Effector memory CD4-positive, alpha-beta T cell (primary cell): ENCODE results near the gene AFF4.
"Not testable (repeated sequence)": the region's sequence is repeated elsewhere in the genome, so short reads cannot be mapped to it uniquely, and the experiment has no call there.

ENCODE experiments used
- DNase-seq, 3 donors: peaks; one replicate each; pipeline ENCODE4 v3.0.0-alpha.2; 2020
- H3K27ac ChIP-seq: 2 replicates; pipeline ENCODE4 v1.7.0; 2013; ENCODE audit warnings: mild to moderate bottlenecking, low read length, moderate library complexity; ENCODE audit not compliant: insufficient read depth, poor library complexity, severe bottlenecking
- H3K27me3 ChIP-seq: replicated peaks from 2 replicates; pipeline ENCODE4 v1.7.0; 2013; ENCODE audit warnings: mild to moderate bottlenecking, low read length; ENCODE audit not compliant: insufficient read depth, control insufficient read depth, poor library complexity, severe bottlenecking
- H3K36me3 ChIP-seq: 2 replicates; pipeline ENCODE4 v1.7.0; 2013; ENCODE audit warnings: mild to moderate bottlenecking, low read length, moderate library complexity; ENCODE audit not compliant: control insufficient read depth, insufficient read depth
- H3K4me1 ChIP-seq: 2 replicates; pipeline ENCODE4 v1.7.0; 2013; ENCODE audit warnings: low read length, mild to moderate bottlenecking; ENCODE audit not compliant: control insufficient read depth, insufficient read depth, poor library complexity, severe bottlenecking
- H3K4me3 ChIP-seq: 2 replicates; pipeline ENCODE4 v1.7.0; 2013; ENCODE audit warnings: low read length, low read depth, mild to moderate bottlenecking; ENCODE audit not compliant: insufficient read depth, poor library complexity, severe bottlenecking
- H3K9me3 ChIP-seq: 2 replicates; pipeline ENCODE4 v1.7.0; 2013; ENCODE audit warnings: mild to moderate bottlenecking, low read length, moderate library complexity; ENCODE audit not compliant: control insufficient read depth

AFF4 gene

DNA sequence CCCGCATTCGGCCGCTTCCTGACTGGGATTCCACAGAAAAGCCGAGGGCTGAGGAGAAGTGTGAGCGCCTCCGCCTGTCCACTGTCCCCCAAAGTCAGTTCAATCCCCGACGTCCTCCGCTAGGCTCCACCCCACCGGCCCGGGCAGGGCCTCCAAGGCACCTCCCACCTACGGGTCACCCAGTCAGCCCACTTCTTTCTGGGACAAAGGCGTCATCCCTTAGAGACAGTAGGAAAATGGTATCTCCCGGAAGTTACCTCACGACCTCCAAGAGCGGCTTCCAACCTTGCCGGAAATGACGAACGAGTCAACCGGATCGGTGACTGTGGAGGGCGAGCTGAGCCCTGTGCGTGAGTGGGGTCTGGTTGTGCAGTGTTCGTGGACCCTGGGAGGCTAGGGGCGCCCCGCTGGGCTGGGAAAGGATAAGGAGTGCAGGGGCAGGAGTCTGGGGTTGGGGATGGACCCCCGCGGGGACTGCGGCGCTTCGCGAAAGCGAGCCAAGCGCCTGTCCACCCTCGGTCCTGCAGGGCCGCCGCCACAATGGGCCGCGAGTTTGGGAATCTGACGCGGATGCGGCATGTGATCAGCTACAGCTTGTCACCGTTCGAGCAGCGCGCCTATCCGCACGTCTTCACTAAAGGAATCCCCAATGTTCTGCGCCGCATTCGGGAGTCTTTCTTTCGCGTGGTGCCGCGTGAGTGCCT lies 96.9 kb downstream of the AFF4 start, which contains the start of the genes GDF9 and UQCRQ:
GDF9 (minus strand) TSS at position 128 of the 704 bp plus-strand sequence. CDS start 1,936 bp downstream, outside the sequence.
UQCRQ (plus strand) TSS at position 301 of the 704 bp plus-strand sequence; CDS start at position 541, 240 bp downstream.
- peak within 1 kb of the TSS; percentile 88 for H3K27ac ChIP-seq
- H3K9me3 ChIP-seq, result no peaks in the 10 kb centered on the region
- peaks cover 14% of the 10 kb centered on the region for H3K4me1 ChIP-seq
- H3K4me3 ChIP-seq, result peak within 1 kb of the TSS; percentile 74
- no peaks in the 10 kb centered on the region for H3K27me3 ChIP-seq
- DNase-seq, result peak; percentile 86 to 93 (median 88)
- peaks cover 3% of the 10 kb centered on the region for H3K36me3 ChIP-seq

DNA sequence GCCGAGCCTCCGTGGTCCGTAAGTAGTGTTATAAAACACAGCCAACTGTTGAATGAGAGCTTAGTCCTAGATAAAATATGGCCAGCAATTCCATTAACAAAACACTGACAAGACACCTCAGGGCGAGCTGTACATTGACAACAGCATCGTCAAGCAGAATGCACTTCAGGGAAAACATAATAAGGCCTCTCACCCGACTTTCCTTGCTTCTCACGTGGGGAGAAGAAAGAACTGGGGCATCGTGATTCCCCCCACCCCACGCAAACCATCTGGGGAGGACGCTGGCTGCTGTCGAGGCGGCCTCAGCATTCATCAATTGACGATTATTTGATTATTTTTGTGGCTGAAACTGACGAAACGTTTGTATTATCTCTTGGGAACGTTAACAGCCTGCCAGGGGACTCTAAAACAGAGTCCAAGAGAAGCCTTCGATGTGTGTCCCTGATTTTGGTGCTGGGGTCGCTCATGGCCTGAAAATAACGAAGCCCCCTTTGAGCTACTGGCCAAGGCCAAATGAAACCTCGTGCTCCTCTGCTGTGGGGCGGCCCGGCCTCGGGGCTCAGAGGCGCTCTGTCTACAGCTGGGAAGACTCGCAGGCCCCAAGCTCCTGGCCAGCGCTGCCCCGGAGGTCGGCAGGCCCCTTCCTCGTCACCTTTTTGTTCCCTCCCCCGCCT lies 97.6 kb downstream of the AFF4 start:
- DNase-seq, result no peak
- Histone ChIP-seq H3K27me3 (no peaks in the 10 kb centered on the region), H3K9me3 (no peaks in the 10 kb centered on the region), H3K27ac (peak overlapping the region; percentile 88), H3K4me3 (peak overlapping the region; percentile 74), H3K36me3 (peaks cover 3% of the 10 kb centered on the region), H3K4me1 (peaks cover 14% of the 10 kb centered on the region)

DNA sequence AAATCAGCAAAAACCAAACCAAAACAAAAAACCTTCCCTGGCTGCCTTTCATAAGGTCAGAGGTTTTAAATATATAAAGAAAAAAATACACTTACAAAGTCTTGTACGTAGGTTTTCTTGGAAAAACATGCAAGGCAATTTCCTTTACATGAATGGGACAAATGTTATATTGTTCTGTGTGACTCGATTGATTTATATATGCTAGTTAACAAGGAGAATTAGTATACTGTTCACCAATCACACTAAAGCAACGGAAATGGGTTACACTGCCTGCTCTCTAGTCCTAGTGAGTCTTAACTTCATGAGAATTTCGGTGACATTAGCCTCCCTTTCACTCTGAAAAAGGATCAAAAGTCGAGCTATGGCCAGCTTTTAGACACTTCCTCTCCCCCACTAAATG lies 102.7 kb downstream of the AFF4 start:
- Histone ChIP-seq H3K9me3 (no peaks in the 10 kb centered on the region), H3K36me3 (no peaks in the 10 kb centered on the region), H3K27me3 (no peaks in the 10 kb centered on the region), H3K4me1 (peaks cover under 1% of the 10 kb centered on the region), H3K27ac (no peak overlapping the region), H3K4me3 (no peak overlapping the region)
- DNase-seq, result no peak

DNA sequence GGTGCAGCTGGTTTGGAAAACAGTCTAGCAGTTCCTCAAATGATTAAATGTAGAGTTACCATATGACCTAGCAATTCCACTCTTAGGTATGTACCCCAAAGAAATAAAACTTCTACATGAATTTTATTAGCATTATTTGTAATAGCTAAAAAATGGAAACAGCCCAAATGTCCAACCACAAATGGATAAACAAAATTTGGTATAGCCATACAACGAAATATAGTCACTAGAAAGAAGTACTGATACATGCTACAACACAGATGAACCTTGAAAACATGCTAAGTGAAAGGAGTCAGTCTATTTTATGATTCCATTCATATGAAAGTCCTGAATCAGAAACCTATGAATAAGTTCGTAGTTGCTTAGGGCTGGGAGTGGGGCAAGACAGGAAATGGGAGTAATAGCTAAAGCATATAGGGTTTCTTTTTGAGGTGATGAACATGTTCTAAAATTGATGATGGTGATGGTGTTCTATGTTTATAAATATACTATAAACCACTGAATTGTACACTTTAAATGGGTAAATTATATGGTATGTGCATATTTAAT lies 103.5 kb downstream of the AFF4 start:
- H3K4me3 ChIP-seq, result no peak overlapping the region
- no peaks in the 10 kb centered on the region for H3K27me3 ChIP-seq
- no peak for DNase-seq
- no peaks in the 10 kb centered on the region for H3K9me3 ChIP-seq
- no peaks in the 10 kb centered on the region for H3K4me1 ChIP-seq
- H3K36me3 ChIP-seq, result no peaks in the 10 kb centered on the region
- H3K27ac ChIP-seq, result no peak overlapping the region

DNA sequence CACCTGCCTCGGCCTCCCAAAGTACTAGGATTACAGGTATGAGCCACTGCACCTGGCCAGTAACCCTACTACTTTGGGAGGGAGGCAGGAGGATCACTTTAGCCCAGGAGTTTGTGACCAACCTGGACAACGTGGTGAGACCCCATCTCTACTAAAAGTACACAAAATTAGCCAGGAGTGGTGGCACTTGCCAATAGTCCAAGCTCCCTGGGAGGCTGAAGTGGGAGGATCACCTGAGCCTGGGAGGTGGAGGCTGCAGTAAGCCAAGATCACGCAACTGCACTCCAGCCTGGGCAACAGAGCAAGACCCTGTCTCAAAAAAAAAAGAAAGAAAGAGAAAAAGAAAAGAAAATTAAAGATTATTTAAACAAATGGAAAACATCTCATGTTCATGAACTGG lies 107.4 kb downstream of the AFF4 start:
- H3K4me1 ChIP-seq, result peaks cover 3% of the 10 kb centered on the region
- H3K9me3 ChIP-seq, result no peaks in the 10 kb centered on the region
- DNase-seq, result no peak
- no peaks in the 10 kb centered on the region for H3K27me3 ChIP-seq
- no peak overlapping the region for H3K27ac ChIP-seq
- H3K4me3 ChIP-seq, result no peak overlapping the region
- H3K36me3 ChIP-seq, result no peaks in the 10 kb centered on the region

DNA sequence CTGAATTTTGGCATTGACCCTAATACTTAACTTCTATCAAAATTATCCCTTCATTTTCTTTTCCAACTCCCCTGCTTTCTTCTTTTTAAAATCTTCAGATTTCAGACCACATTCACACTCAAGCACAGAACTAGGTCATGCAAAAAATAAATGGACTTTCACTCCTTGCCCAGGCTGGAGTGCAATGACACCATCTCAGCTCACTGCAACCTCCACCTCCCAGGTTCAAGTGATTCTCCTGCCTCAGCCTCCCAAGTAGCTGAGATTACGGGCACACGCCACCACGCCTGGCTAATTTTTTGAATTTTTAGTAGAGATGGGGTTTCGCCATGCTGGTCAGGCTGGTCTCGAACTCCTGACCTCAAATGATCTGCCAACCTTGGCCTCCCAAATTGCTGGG lies 108.4 kb downstream of the AFF4 start:
- not testable (repeated sequence) for H3K27me3 ChIP-seq, DNase-seq, H3K36me3 ChIP-seq, H3K4me3 ChIP-seq, H3K4me1 ChIP-seq, H3K27ac ChIP-seq, H3K9me3 ChIP-seq

DNA sequence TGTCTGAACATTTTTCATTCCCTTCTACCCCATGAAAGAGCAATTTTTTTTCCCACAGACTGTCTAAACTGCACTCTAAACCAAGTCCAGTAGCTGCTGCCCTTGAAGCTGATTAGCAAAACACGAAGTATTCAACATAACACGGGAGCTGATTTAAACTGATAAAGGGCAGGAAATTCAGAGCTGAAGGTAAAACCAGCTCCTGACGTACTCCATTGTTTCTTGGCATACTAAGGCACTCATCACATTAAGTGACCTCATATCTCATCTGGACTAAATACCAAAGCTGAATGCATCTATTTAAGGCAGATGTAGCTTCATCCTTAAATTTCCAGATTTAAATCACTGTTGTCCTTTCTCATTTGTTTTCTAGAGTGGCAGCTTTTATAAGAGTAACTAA lies 109.1 kb downstream of the AFF4 start:
- DNase-seq, result no peak
- H3K4me1 ChIP-seq, result peaks cover 3% of the 10 kb centered on the region
- H3K9me3 ChIP-seq, result no peaks in the 10 kb centered on the region
- H3K4me3 ChIP-seq, result no peak overlapping the region
- no peak overlapping the region for H3K27ac ChIP-seq
- H3K27me3 ChIP-seq, result no peaks in the 10 kb centered on the region
- H3K36me3 ChIP-seq, result no peaks in the 10 kb centered on the region

DNA sequence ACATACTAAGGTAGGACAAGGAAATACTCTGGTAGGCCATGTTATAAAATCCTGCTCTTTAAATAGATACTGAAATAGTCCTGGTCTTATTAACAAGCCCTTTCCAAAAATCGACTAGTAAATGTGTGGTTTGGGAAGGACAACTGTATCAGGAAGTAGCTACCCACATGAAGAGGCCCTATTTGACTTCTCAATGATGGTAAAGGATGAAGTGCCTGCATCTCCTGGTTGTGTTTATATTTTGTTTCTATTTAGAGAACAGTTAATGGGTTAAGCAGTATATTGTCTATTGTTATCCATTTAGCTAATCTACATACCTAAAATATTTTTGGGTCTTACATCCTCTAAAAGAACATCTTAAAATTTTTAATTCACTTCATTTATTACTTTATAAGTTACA lies 109.6 kb downstream of the AFF4 start:
- peaks cover 3% of the 10 kb centered on the region for H3K4me1 ChIP-seq
- H3K27me3 ChIP-seq, result no peaks in the 10 kb centered on the region
- no peaks in the 10 kb centered on the region for H3K9me3 ChIP-seq
- DNase-seq, result no peak
- H3K4me3 ChIP-seq, result no peak overlapping the region
- H3K27ac ChIP-seq, result no peak overlapping the region
- no peaks in the 10 kb centered on the region for H3K36me3 ChIP-seq

DNA sequence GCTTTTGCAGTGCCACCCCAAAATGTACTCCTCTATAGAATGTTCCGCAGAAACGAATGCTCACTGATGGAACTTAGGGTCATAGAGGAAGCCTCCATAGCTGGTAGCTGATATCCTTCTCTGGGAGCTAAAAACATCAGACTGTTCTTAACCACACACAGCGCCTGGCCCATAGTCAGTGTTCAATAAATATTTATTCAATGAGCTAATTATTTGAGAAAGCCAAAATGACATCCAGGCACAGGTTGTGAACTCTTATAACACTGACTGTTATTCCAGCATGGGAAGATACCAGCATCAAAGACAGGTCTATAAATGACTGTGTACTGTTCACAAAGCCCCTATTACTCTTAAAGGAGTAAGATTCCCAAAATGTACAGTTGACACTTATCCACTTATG lies 110.1 kb downstream of the AFF4 start:
- H3K27ac ChIP-seq, result no peak overlapping the region
- H3K27me3 ChIP-seq, result no peaks in the 10 kb centered on the region
- H3K4me1 ChIP-seq, result peaks cover 3% of the 10 kb centered on the region
- H3K4me3 ChIP-seq, result no peak overlapping the region
- no peaks in the 10 kb centered on the region for H3K36me3 ChIP-seq
- H3K9me3 ChIP-seq, result no peaks in the 10 kb centered on the region
- DNase-seq, result no peak

DNA sequence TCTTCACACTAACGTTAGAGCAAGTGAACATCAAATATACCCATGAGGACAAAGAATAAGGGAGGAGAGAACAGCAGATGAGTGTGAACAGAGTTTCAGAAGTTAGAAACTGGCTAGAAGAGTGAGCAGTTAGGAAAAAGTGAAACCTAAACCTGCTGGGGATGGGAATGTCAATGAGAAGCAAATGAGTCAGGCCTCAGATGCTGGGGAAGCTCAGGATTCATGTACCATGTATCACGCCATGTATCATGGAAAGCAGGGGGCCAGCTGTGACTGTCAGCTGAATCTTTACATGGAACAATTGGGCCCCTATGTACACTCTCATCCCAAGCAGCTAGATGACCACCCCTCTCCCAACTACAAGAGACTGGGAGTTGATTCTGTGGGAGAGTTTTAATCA lies 113.4 kb downstream of the AFF4 start:
- no peak for DNase-seq
- no peaks in the 10 kb centered on the region for H3K27me3 ChIP-seq

More for the DNA sequence above, 113.4 kb downstream of the AFF4 start:
- Histone ChIP-seq H3K4me1 (peaks cover 3% of the 10 kb centered on the region), H3K9me3 (no peaks in the 10 kb centered on the region), H3K27ac (no peak overlapping the region), H3K36me3 (no peaks in the 10 kb centered on the region), H3K4me3 (no peak overlapping the region)
